HEK293 (cell line): Measurements from ENCODE around the gene ANK2.

Source experiments
- REST ChIP-seq: fragments of 450-650 bp; formaldehyde crosslinking; IDR thresholded peaks from 2 replicates; pipeline ENCODE4 v1.5.1; 2016; ENCODE audit warnings: missing biosample characterization, missing genetic modification characterization
- SALL2 ChIP-seq: fragments of 450-650 bp; formaldehyde crosslinking; IDR thresholded peaks from 2 replicates; pipeline ENCODE4 v1.5.0; 2017; ENCODE audit warnings: missing biosample characterization, mild to moderate bottlenecking, missing genetic modification characterization, borderline replicate concordance
- ZBTB8A ChIP-seq: fragments of 450-650 bp; formaldehyde crosslinking; IDR thresholded peaks from 2 replicates; pipeline ENCODE4 v1.5.1; 2016; ENCODE audit warnings: missing biosample characterization, missing genetic modification characterization
- ZFP37 ChIP-seq: fragments of 450-650 bp; formaldehyde crosslinking; IDR thresholded peaks from 2 replicates; pipeline ENCODE4 v1.5.1; 2016; ENCODE audit warnings: missing biosample characterization, missing genetic modification characterization
- ZNF140 ChIP-seq: fragments of 450-650 bp; formaldehyde crosslinking; IDR thresholded peaks from 2 replicates; pipeline ENCODE4 v1.5.1; 2016; ENCODE audit warnings: missing biosample characterization, missing genetic modification characterization
- ZNF18 ChIP-seq: fragments of 450-650 bp; formaldehyde crosslinking; IDR thresholded peaks from 2 replicates; pipeline ENCODE4 v1.5.1; 2016; ENCODE audit warnings: missing biosample characterization, missing genetic modification characterization
- ZNF391 ChIP-seq: fragments of 450-650 bp; formaldehyde crosslinking; IDR thresholded peaks from 2 replicates; pipeline ENCODE4 v1.5.1; 2016; ENCODE audit warnings: low read depth, missing biosample characterization, missing genetic modification characterization, borderline replicate concordance
- ZNF423 ChIP-seq: fragments of 450-650 bp; formaldehyde crosslinking; IDR thresholded peaks from 2 replicates; pipeline ENCODE4 v1.5.1; 2016; ENCODE audit warnings: missing biosample characterization, missing genetic modification characterization
- ZNF501 ChIP-seq: fragments of 450-650 bp; formaldehyde crosslinking; IDR thresholded peaks from 2 replicates; pipeline ENCODE4 v1.5.1; 2016; ENCODE audit warnings: missing biosample characterization, missing genetic modification characterization
- ZNF513 ChIP-seq: fragments of 450-650 bp; IDR thresholded peaks from 2 replicates; pipeline ENCODE4 v1.5.1; 2018; ENCODE audit warnings: missing biosample characterization, missing genetic modification characterization
- ZNF692 ChIP-seq: fragments of 450-650 bp; formaldehyde crosslinking; IDR thresholded peaks from 2 replicates; pipeline ENCODE4 v1.5.1; 2016; ENCODE audit warnings: missing biosample characterization, missing genetic modification characterization
- ZNF837 ChIP-seq: fragments of 450-650 bp; formaldehyde crosslinking; IDR thresholded peaks from 2 replicates; pipeline ENCODE4 v1.5.1; 2016; ENCODE audit warnings: missing biosample characterization, missing genetic modification characterization
- ZSCAN30 ChIP-seq: fragments of 450-650 bp; IDR thresholded peaks from 2 replicates; pipeline ENCODE4 v1.5.1; 2018; ENCODE audit warnings: missing biosample characterization, mild to moderate bottlenecking, missing genetic modification characterization, moderate library complexity
- TF ChIP-seq, protein P1 (sequence below): fragments of 450-650 bp; formaldehyde crosslinking; IDR thresholded peaks from 2 replicates; pipeline ENCODE4 v1.5.1; 2016; ENCODE audit warnings: missing biosample characterization, missing genetic modification characterization

DNA sequence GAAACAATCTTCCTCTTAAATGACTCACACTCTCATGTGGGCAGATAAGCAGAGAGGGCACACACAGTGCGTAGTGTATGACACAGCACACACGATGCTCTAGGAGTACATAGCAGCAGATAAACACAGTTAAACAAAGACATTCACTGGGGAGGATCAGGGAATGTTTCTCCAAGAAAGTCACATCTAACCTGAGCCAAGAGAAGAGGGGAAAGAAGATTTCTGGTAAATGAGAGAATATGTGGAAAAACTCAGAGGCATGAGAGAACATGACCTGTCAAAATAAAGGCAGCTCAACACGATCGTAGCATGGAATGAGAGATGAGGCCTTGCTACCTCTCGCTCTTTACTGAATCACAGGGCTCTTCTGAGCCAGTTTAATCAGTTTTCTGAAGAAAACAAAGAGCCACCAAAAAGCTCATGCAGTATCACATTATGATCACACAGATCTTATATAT lies 251.0 kb downstream of the ANK2 start:
- TF ChIP-seq ZNF501 (tag by site-specific recombination) (no peak), REST (tag by site-specific recombination) (no peak), SALL2 (tag by site-specific recombination) (no peak), ZNF837 (no peak), ZSCAN30 (tag by site-specific recombination) (no peak), ZNF391 (tag by site-specific recombination) (no peak), ZNF692 (tag by site-specific recombination) (no peak), ZNF140 (no peak), ZBTB8A (no peak), ZNF513 (tag by site-specific recombination) (no peak), ZNF423 (no peak), ZNF18 (no peak), ZFP37 (no peak)
- TF ChIP-seq, protein P1, sequence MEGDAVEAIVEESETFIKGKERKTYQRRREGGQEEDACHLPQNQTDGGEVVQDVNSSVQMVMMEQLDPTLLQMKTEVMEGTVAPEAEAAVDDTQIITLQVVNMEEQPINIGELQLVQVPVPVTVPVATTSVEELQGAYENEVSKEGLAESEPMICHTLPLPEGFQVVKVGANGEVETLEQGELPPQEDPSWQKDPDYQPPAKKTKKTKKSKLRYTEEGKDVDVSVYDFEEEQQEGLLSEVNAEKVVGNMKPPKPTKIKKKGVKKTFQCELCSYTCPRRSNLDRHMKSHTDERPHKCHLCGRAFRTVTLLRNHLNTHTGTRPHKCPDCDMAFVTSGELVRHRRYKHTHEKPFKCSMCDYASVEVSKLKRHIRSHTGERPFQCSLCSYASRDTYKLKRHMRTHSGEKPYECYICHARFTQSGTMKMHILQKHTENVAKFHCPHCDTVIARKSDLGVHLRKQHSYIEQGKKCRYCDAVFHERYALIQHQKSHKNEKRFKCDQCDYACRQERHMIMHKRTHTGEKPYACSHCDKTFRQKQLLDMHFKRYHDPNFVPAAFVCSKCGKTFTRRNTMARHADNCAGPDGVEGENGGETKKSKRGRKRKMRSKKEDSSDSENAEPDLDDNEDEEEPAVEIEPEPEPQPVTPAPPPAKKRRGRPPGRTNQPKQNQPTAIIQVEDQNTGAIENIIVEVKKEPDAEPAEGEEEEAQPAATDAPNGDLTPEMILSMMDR (tag by site-specific recombination): no peak
